ENCODE results near the gene MAGI1. TPM values are rescaled to one million over a fixed set of nuclear protein-coding genes. Genes with fewer than 3 reads are reported as not detected.

Gene MAGI1
- total RNA-seq, 1 donor from 2014 or later: 21.9 TPM

DNA sequence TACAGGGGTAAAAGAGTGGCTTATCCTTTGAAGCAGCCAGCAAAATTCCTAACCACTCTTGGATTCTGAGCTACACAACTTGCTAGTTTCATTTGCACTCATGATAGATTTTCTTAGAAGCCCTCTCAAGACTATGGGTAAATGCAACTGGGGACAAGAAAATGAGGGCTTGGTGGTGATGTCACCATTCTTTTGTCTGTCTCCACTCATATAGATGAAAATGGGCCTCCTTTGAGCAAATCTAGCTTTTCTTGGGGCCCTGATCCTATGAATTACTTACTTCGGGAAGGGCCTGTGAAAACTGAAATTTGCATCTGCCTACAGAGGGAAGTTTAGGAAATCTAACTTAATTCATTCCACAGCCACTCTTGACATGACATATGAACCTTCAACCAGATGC, 486.3 kb downstream of the MAGI1 start:
- no peak for DNase-seq (ENCODE audit: extremely low spot score, unreplicated experiment)
- H3K4me3 Mint-ChIP-seq (ENCODE audit: unreplicated experiment): no peak overlapping the region

DNA sequence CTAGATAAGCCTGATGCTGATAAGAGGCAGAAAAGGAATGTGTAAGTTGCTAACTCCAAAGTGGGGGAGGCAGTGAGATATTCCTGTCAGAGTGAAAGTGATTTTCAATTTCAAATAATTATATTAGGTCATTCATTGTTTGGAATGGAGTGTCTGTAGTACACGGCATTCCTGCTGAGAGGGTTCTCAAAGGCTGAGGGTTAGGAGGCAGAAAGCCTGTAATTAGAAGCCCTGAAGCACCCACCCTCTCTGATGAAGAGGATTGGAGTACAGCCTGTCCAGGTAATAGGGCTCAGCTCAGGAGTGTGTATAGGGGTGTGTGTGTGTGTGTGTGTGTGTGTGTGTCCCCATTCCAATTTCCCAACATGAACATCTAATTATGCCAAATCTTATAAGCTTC, 486.8 kb downstream of the MAGI1 start:
- no peak overlapping the region for H3K27ac Mint-ChIP-seq (ENCODE audit: unreplicated experiment)
- no peaks in the 10 kb centered on the region for H3K27me3 Mint-ChIP-seq (ENCODE audit: unreplicated experiment)
- TF ChIP-seq CTCF (IDR thresholded peaks at IDR 0.05): no peak
- no peak overlapping the region for H3K4me3 Mint-ChIP-seq (ENCODE audit: unreplicated experiment)
- no peak for DNase-seq (ENCODE audit: extremely low spot score, unreplicated experiment)
- H3K9me3 Mint-ChIP-seq (ENCODE audit: unreplicated experiment): no peaks in the 10 kb centered on the region
- no peaks in the 10 kb centered on the region for H3K4me1 Mint-ChIP-seq (ENCODE audit: unreplicated experiment)
- H3K36me3 Mint-ChIP-seq (ENCODE audit: unreplicated experiment): no peaks in the 10 kb centered on the region

More for the DNA sequence above, 486.3 kb downstream of the MAGI1 start:
- Mint-ChIP-seq H3K27ac (ENCODE audit: unreplicated experiment) (no peak overlapping the region), H3K9me3 (ENCODE audit: unreplicated experiment) (no peaks in the 10 kb centered on the region), H3K27me3 (ENCODE audit: unreplicated experiment) (no peaks in the 10 kb centered on the region), H3K4me1 (ENCODE audit: unreplicated experiment) (no peaks in the 10 kb centered on the region), H3K36me3 (ENCODE audit: unreplicated experiment) (no peaks in the 10 kb centered on the region)
- TF ChIP-seq CTCF (IDR thresholded peaks at IDR 0.05): no peak

DNA sequence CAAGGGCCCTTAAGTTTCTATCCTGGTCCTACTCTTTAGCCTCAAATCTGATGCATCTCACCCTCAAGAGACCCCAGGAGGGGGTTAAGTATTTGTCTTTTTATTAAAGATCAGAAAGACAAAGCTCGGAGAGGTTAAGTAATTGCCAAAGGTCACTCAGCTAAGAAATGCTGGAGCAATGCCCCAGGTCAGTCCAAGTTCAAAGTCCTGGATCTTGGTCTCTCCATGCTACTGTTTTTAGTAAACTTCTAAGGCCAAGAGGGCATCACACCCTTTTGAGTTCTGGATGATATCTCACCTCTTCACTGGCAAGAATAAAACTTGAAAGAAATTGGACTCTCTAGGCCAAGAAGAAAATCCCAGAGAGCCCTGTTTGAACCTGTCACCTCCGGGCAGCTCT, 488.6 kb downstream of the MAGI1 start:
- Mint-ChIP-seq H3K27ac (ENCODE audit: unreplicated experiment) (no peak overlapping the region), H3K9me3 (ENCODE audit: unreplicated experiment) (no peaks in the 10 kb centered on the region), H3K27me3 (ENCODE audit: unreplicated experiment) (no peaks in the 10 kb centered on the region), H3K36me3 (ENCODE audit: unreplicated experiment) (no peaks in the 10 kb centered on the region), H3K4me3 (ENCODE audit: unreplicated experiment) (peak overlapping the region; percentile 78), H3K4me1 (ENCODE audit: unreplicated experiment) (no peaks in the 10 kb centered on the region)
- no peak for DNase-seq (ENCODE audit: extremely low spot score, unreplicated experiment)
- TF ChIP-seq CTCF (IDR thresholded peaks at IDR 0.05): no peak

- DNase-seq (ENCODE audit: extremely low spot score, unreplicated experiment): no peak
- H3K4me1 Mint-ChIP-seq (ENCODE audit: unreplicated experiment): no peaks in the 10 kb centered on the region
- no peak overlapping the region for H3K27ac Mint-ChIP-seq (ENCODE audit: unreplicated experiment)
- peak overlapping the region; percentile 78 for H3K4me3 Mint-ChIP-seq (ENCODE audit: unreplicated experiment)
- H3K27me3 Mint-ChIP-seq (ENCODE audit: unreplicated experiment): no peaks in the 10 kb centered on the region
- TF ChIP-seq CTCF (IDR thresholded peaks at IDR 0.05): no peak
- no peaks in the 10 kb centered on the region for H3K36me3 Mint-ChIP-seq (ENCODE audit: unreplicated experiment)
- H3K9me3 Mint-ChIP-seq (ENCODE audit: unreplicated experiment): no peaks in the 10 kb centered on the region
These were observed 489.1 kb downstream of the MAGI1 start for GRCh38 chr3:65549626-65549959.

- Mint-ChIP-seq H3K27me3 (ENCODE audit: unreplicated experiment) (no peaks in the 10 kb centered on the region), H3K4me1 (ENCODE audit: unreplicated experiment) (no peaks in the 10 kb centered on the region), H3K27ac (ENCODE audit: unreplicated experiment) (no peak overlapping the region), H3K4me3 (ENCODE audit: unreplicated experiment) (peak overlapping the region; percentile 78), H3K36me3 (ENCODE audit: unreplicated experiment) (no peaks in the 10 kb centered on the region), H3K9me3 (ENCODE audit: unreplicated experiment) (no peaks in the 10 kb centered on the region)
- TF ChIP-seq CTCF (IDR thresholded peaks at IDR 0.05): no peak
- DNase-seq (ENCODE audit: extremely low spot score, unreplicated experiment): no peak
These were observed 489.7 kb downstream of the MAGI1 start for GRCh38 chr3:65548848-65549625.

All from osteocyte (in vitro differentiated cells).